ENCODE results near the gene CNKSR2. TPM values are rescaled to one million over a fixed set of nuclear protein-coding genes. Genes with fewer than 3 reads are reported as not detected.

The CNKSR2 gene
- polyA plus RNA-seq, 3 donors: 0.47 to 2.0 (median 0.76) TPM

GRCh38 chrX:21565025-21565424, 190.8 kb downstream of the CNKSR2 start:
- no peak overlapping the region for H3K27ac ChIP-seq (ENCODE audit: low read depth, low read length)
- WGBS, 3 donors: 83 to 95% (median 88%) methylated on average over 3 of the region's 3 CpGs

DNA sequence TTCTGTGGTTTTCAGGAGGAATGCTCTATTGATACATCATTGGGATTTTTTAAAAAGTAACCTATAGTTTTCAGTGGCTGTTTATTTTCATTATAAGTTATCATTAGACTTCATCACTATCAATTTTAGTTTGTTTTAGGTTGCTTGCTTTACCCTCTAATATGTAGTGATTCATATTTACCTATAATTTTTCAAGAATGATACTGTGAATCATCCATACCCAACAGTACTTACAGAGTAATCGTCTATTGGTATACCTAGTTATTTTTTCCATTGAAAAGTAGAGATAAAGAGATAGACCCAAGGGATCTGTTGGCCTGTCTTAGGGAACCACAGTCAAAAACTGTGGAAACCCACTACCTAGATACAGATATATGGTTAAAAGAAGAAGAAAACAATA, 200.6 kb downstream of the CNKSR2 start:
- no peak overlapping the region for H3K27ac ChIP-seq (ENCODE audit: low read depth, low read length)
- 81 to 96% (median 87%) methylated on average over 1 of the region's 1 CpG for WGBS, 3 donors

DNA sequence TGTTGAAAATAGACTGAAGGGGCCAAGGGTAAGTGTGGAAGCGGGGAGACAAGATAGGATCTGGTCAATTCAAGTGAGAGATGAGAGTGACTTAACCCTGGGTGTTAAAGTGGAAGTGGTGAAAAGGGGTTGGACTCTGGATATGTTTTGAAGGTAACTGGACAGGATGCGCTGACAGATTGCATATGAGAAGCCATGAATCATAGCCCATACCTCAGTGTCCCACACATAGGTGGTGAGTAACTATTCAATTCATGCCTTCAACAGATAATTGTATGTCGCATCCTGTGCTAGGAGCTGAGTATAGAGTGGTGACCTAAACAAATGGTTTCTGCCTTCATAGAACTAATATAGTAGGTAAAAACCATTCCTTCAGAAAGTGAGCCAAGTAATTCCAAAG, 207.3 kb downstream of the CNKSR2 start:
- 77 to 96% (median 91%) methylated on average over 3 of the region's 3 CpGs for WGBS, 3 donors
- H3K27ac ChIP-seq (ENCODE audit: low read depth, low read length): no peak overlapping the region

DNA sequence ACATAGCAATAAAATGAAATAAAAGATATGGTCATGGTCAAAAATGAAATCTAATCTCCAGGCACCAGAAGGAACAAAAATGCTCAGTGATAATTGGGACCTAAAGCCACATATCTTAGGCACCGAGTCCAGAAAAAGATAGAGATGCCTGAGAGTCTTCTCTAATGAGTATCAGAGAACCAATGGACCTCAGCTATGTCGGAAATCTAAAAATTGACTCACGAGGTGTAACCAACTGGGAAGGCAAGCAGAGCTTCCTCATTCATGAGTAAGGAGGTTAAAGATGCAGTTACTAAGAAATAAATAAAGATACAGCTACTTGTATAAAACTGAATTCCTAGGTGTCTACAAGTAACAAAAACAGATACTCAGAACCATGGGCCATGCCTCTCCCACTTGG, 211.8 kb downstream of the CNKSR2 start:
- no peak overlapping the region for H3K27ac ChIP-seq (ENCODE audit: low read depth, low read length)
- 74 to 98% (median 90%) methylated on average over 3 of the region's 3 CpGs for WGBS, 3 donors

DNA sequence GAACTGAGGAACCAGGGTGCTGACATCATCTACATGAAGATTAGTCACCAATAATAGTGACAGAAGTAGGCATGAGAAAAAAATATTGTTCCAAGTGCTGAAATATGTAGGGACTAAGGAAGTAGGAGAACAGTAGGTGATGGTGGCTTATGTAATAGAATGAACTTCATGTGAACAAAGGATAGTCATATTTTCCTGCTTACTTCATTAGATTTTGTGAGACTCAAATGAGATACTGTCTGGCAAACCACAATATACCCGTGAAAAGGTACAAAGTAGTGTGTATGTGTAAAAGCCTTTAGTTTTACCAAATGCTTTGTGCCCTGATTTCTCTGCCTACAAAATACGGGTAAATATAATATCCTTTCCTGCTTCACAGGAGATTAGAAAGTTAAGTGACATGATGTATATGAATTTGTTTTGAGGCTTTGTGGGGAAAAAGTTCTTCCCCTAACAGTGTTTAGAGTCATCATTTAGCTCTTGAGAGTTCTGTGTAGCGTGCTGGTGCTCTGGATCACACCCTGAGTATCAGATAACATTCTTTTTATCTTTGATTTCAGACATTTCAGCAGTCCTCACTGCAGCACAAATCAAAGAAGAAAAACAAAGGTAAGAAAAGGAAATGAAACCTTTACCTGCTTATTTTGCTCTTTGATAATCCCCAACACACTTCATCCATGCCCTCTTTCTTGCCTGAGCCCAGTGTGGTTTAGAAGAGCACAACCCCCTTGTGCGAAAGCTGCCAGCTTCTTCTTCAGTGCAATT, 216.0 kb downstream of the CNKSR2 start:
- H3K27ac ChIP-seq (ENCODE audit: low read depth, low read length): no peak overlapping the region
- 71 to 91% (median 83%) methylated on average over 4 of the region's 4 CpGs for WGBS, 3 donors

GRCh38 chrX:21606002-21606401, 231.8 kb downstream of the CNKSR2 start:
- H3K27ac ChIP-seq (ENCODE audit: low read depth, low read length): no peak overlapping the region

DNA sequence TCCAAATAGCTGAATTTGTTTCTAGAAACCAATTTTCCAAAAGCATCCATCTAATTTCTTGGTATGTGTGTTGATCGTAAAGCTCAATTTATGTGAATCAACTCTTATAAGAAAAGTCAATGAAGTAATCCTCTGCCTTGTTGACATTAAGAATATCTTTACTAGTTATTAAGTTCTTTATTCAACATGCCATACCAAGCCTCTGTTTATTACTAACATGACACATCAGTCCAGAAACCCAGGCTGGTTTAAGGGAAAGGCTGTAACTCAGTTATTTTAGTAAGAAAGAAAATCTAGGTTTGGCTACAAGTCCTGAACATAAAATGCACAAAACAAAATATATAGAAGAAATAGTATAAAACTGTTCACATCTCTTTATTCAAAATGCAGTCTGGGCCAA, 235.9 kb downstream of the CNKSR2 start:
- H3K27ac ChIP-seq (ENCODE audit: low read depth, low read length): no peak overlapping the region
- WGBS, 3 donors: 93 to 100% (median 93%) methylated on average over 1 of the region's 1 CpG

DNA sequence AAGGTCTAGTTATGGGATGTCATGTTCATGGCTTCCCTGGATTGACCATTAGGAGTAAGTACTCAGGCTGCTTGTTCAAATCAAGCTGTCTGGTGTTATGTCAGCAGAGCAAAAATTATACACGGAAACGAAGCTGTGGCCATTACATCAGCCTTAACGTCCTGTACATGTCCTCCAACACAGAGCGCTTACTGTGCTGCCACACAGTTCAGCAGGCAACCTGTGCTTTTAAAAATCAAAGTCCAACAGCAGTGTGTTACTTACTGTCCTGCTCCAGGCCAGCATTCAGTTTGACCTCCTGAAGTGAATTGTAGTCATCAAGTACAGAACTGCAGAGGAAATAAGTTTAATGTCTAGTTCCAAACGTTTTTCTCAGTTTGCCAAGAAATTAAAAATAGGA, 237.9 kb downstream of the CNKSR2 start:
- no peak overlapping the region for H3K27ac ChIP-seq (ENCODE audit: low read depth, low read length)
- 52 to 80% (median 76%) methylated on average over 5 of the region's 5 CpGs for WGBS, 3 donors

- H3K27ac ChIP-seq (ENCODE audit: low read depth, low read length): no peak overlapping the region
- 50 to 86% (median 85%) methylated on average over 1 of the region's 1 CpG for WGBS, 3 donors
These were observed 242.2 kb downstream of the CNKSR2 start for GRCh38 chrX:21616386-21616785.

GRCh38 chrX:21620234-21620633, 246.0 kb downstream of the CNKSR2 start:
- WGBS, 3 donors: 87 to 100% (median 95%) methylated on average over 2 of the region's 2 CpGs
- no peak overlapping the region for H3K27ac ChIP-seq (ENCODE audit: low read depth, low read length)

- no peak overlapping the region for H3K27ac ChIP-seq (ENCODE audit: low read depth, low read length)
These were observed 249.7 kb downstream of the CNKSR2 start for GRCh38 chrX:21623778-21624501.

- H3K27ac ChIP-seq (ENCODE audit: low read depth, low read length): no peak overlapping the region
- WGBS, 3 donors: 50 to 67% (median 50%) methylated on average over 2 of the region's 2 CpGs
These were observed 257.8 kb downstream of the CNKSR2 start for GRCh38 chrX:21632027-21632426.

DNA sequence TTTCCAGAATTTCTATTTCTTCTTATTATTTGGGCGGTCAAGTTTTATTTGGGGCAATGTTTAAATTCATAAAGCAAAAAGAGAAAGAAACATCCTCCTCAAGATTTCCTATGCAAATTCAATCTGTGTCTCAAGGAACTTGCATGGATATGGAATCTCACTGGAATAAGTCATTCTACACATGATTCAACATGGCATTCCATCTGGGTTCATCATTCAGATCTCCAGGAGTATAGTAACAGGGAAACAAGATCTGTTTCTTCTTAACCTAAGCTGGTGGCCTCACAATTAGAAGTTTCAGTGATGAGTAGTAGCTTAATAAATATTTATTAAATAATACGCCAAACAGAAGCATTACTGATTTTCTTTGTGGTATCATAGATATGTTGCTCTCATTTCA, 264.1 kb downstream of the CNKSR2 start:
- H3K27ac ChIP-seq (ENCODE audit: low read depth, low read length): no peak overlapping the region

DNA sequence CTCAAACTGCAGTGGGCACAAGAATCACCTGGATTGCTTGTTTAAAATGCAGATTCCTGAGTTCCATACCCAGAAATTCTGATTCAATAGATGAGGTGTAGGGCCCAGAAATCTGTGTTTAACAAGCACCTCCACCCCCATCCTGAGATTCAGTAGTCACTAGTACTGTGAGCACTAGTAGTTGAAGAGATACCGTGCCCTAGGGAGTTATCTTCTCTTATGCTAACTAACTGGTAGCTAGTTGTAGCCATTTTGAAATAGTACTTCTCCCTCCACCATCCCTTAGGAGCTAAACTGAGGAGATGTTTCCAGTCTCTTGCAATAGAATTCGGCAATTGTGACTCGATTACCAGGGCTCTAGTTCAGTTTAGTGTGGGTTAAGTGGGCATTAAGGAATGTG, 265.6 kb downstream of the CNKSR2 start:
- no peak overlapping the region for H3K27ac ChIP-seq (ENCODE audit: low read depth, low read length)
- 71 to 89% (median 73%) methylated on average over 3 of the region's 3 CpGs for WGBS, 3 donors

More for the DNA sequence above, 264.1 kb downstream of the CNKSR2 start:
- 82 to 98% (median 96%) methylated on average over 2 of the region's 2 CpGs for WGBS, 3 donors

DNA sequence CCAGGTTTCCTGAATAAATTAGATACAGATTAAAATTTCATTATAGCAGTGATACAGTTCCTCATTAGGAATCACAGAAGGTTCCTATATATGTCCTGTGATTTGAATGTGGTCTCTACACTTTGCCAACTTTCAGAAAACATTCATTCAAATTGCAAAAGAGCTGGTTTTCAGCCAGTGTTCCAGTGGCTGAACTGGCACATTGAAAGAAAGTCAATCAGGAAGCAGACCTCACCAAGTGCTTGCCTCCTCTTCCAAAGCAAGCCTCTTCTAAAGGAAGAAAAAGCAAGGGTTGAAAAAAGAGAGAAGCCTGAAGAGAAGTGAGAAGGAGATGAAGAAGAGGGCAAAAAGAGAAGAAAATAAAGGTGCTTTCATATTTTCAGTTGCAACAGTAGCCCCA, 271.2 kb downstream of the CNKSR2 start:
- H3K27ac ChIP-seq (ENCODE audit: low read depth, low read length): no peak overlapping the region

GRCh38 chrX:21645886-21646285, 271.7 kb downstream of the CNKSR2 start:
- H3K27ac ChIP-seq (ENCODE audit: low read depth, low read length): no peak overlapping the region
- WGBS, 3 donors: 63 to 85% (median 75%) methylated on average over 3 of the region's 3 CpGs

GRCh38 chrX:21655901-21656586, 281.8 kb downstream of the CNKSR2 start:
- no peak overlapping the region for H3K27ac ChIP-seq (ENCODE audit: low read depth, low read length)
- WGBS, 3 donors: 18 to 43% (median 20%) methylated on average over 46 to 76 of the region's 76 CpGs

- no peak overlapping the region for H3K27ac ChIP-seq (ENCODE audit: low read depth, low read length)
- WGBS, 3 donors: 50 to 70% (median 58%) methylated on average over 30 to 61 of the region's 61 CpGs
These were observed 282.5 kb downstream of the CNKSR2 start for GRCh38 chrX:21656587-21657317.

All from adipose tissue (tissue), 3 donors.